Liver (tissue), 3 donors: ENCODE data around the gene SLC17A9.

Source experiments
- EGR1 ChIP-seq, 2 donors: IDR thresholded peaks; 2 replicates each; pipeline ENCODE4 v1.6.1; 2016 to 2018; ENCODE audit warnings: antibody characterized with exemption in 2 of 2, low read depth in 2 of 2
- FOXA2 ChIP-seq: IDR thresholded peaks from 2 replicates; pipeline ENCODE4 v1.6.1; 2016; ENCODE audit warnings: antibody characterized with exemption
- RXRA ChIP-seq, 2 donors: IDR thresholded peaks; 2 replicates each; pipeline ENCODE4 v1.6.1; 2017 to 2018; ENCODE audit warnings: antibody characterized with exemption in 2 of 2, mild to moderate bottlenecking in 1 of 2
- TF ChIP-seq, protein P1 (sequence below): IDR thresholded peaks from 2 replicates; pipeline ENCODE4 v1.6.1; 2016; ENCODE audit warnings: antibody characterized with exemption
- TF ChIP-seq, protein P2 (sequence below): fragments of 150-350 bp; IDR thresholded peaks from 2 replicates; pipeline ENCODE4 v1.5.1; 2017; ENCODE audit warnings: improper control_type of control experiment, low read depth, low read length; ENCODE audit not compliant: missing input control
- TF ChIP-seq, protein P3 (sequence below): IDR thresholded peaks from 2 replicates; pipeline ENCODE4 v1.6.1; 2016; ENCODE audit warnings: antibody characterized with exemption
- TF ChIP-seq, protein P4 (sequence below): IDR thresholded peaks from 2 replicates; pipeline ENCODE4 v1.6.1; 2016; ENCODE audit warnings: antibody characterized with exemption, mild to moderate bottlenecking
- donor health status: healthy.
- donor health status: healthy.

DNA sequence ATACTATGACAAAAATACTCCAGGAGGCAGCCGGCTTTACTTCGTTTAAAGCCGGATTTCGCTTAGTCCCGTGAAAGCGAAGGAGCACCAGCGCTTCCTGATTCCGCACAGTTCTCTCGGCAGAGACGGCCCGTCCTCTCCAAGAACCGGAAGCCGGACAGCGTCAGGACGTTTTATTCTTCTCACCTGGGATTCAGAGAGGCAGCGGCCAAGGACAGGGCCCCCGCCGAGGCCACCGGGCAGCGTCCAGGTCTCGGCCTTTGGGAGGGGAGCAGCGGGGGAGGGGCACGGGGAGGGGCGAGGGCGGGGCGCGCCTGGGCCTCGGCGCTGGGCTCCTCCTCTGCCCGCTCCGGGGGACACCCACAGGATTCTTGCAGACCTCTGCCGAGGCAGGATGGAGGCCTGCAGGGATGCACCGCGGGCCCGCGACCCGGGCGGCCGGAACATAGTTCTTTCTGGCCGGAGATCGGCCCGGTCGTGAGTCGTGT lies 23.4 kb upstream of the SLC17A9 start:
- no peak for TF ChIP-seq FOXA2
- TF ChIP-seq, protein P1, sequence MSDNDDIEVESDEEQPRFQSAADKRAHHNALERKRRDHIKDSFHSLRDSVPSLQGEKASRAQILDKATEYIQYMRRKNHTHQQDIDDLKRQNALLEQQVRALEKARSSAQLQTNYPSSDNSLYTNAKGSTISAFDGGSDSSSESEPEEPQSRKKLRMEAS: no peak
- TF ChIP-seq, protein P2, sequence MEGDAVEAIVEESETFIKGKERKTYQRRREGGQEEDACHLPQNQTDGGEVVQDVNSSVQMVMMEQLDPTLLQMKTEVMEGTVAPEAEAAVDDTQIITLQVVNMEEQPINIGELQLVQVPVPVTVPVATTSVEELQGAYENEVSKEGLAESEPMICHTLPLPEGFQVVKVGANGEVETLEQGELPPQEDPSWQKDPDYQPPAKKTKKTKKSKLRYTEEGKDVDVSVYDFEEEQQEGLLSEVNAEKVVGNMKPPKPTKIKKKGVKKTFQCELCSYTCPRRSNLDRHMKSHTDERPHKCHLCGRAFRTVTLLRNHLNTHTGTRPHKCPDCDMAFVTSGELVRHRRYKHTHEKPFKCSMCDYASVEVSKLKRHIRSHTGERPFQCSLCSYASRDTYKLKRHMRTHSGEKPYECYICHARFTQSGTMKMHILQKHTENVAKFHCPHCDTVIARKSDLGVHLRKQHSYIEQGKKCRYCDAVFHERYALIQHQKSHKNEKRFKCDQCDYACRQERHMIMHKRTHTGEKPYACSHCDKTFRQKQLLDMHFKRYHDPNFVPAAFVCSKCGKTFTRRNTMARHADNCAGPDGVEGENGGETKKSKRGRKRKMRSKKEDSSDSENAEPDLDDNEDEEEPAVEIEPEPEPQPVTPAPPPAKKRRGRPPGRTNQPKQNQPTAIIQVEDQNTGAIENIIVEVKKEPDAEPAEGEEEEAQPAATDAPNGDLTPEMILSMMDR: no peak
- TF ChIP-seq, protein P3, sequence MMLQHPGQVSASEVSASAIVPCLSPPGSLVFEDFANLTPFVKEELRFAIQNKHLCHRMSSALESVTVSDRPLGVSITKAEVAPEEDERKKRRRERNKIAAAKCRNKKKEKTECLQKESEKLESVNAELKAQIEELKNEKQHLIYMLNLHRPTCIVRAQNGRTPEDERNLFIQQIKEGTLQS: no peak
- no peak for TF ChIP-seq EGR1 (IDR thresholded peaks at IDR 0.05; ENCODE audit: low read depth in 2 of 2)
- TF ChIP-seq RXRA (IDR thresholded peaks at IDR 0.05): peak; percentile 38 to 47
- TF ChIP-seq, protein P4, sequence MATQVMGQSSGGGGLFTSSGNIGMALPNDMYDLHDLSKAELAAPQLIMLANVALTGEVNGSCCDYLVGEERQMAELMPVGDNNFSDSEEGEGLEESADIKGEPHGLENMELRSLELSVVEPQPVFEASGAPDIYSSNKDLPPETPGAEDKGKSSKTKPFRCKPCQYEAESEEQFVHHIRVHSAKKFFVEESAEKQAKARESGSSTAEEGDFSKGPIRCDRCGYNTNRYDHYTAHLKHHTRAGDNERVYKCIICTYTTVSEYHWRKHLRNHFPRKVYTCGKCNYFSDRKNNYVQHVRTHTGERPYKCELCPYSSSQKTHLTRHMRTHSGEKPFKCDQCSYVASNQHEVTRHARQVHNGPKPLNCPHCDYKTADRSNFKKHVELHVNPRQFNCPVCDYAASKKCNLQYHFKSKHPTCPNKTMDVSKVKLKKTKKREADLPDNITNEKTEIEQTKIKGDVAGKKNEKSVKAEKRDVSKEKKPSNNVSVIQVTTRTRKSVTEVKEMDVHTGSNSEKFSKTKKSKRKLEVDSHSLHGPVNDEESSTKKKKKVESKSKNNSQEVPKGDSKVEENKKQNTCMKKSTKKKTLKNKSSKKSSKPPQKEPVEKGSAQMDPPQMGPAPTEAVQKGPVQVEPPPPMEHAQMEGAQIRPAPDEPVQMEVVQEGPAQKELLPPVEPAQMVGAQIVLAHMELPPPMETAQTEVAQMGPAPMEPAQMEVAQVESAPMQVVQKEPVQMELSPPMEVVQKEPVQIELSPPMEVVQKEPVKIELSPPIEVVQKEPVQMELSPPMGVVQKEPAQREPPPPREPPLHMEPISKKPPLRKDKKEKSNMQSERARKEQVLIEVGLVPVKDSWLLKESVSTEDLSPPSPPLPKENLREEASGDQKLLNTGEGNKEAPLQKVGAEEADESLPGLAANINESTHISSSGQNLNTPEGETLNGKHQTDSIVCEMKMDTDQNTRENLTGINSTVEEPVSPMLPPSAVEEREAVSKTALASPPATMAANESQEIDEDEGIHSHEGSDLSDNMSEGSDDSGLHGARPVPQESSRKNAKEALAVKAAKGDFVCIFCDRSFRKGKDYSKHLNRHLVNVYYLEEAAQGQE: peak; percentile 60
